Mesenteric fat pad (tissue), 1 donor: ENCODE data around the gene AGAP4. TPM values are rescaled to one million over a fixed set of nuclear protein-coding genes. Genes with fewer than 3 reads are reported as not detected.
"Not testable (repeated sequence)": the region's sequence is repeated elsewhere in the genome, so short reads cannot be mapped to it uniquely, and the experiment has no call there.

Experiments
- DNase-seq: peaks from one replicate; pipeline ENCODE4 v3.0.0-alpha.2; 2020; ENCODE audit warnings: low spot score
- total RNA-seq: library from RNA; stranded (reverse); fragmentation: NEBNext Ultra II Directional; extraction: Animal tissue kit (Norgen Biotek cat#: 25700); gene quantifications from one replicate; pipeline ENCODE4 v1.2.1, GENCODE V29; 2021
- donor health status: DM: yes; HTN: yes; CAD: no.

Gene AGAP4
- total RNA-seq, 1 donor from 2014 or later = 14.4 TPM

DNA sequence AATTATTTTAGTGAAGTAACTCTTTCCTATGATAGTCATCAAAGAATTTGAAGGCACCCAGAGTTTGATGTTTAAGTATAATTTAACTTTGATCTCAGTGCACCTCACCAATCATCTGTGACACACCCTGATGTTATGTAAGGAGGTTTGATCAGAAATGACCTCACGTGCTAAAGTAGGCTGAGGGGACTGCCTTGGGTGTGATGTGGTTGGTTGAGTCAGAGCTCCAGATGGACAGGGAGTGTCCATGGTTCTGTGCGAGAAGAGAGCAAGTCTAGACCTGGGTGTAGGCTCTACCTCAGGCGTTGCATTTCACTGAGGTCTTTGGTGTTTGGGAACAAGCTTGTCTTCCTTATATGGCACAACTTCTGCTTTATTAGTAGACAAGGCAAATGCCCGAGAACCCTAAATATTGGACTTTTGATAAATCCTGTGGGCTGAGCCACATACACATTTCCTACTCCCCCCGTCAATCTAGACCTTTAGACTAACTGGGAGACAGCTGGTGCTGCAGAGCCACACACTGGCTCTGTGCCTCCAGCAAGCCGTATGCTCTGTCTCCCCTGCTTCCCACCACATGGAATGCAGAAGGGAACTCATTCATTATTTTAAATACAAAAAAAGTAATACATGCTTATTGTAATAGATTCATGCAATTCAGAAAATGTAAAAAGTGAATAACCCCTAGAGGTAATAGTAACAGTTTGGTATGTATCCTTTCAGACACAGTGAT, 56.4 kb downstream of the AGAP4 start:
- DNase-seq = not testable (repeated sequence)

DNA sequence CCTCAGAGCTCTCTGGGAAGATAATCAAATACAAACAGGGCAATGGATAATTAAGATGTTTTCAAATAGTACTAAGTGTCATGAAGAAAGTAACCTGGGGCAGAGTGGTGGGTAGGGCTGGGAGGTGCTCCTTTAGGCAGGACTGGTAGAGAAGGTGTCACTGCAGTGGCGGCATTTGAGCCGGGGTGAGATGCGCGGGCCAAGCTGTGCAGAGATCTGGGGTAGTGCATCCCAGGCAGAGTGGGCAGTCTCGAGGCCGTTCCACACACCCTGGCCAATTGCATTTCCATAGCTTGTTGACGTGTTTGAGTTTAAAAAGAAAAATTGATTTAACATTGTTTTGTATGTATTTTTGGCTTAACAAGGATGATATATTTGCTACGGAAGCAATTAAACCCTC, 57.3 kb downstream of the AGAP4 start:
- not testable (repeated sequence) for DNase-seq

DNA sequence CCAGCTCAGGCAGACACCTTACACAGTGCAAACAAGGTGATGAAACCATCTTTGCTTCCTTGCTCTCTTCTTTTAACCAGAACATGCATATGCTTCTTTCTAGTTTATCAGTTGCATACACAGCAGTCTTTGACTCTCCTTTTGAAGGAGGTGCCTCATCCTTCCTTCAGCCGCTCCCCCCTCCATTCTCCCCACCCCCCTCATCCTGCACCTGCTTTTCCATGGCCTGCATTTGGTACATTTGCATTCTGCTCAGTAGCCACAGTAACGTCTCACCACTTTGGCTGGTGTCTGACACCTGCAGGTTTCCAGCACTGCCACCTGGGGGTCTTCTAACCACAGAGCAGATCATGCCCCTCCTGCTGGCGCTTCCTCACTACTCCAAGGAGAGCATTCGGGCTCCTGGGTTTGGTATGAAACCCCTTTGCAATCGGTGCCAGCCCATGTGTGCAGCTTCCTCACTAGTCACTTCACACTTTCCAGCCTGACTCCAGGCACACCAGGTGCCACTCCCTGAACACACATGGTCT, 60.0 kb downstream of the AGAP4 start:
- DNase-seq = not testable (repeated sequence)

DNA sequence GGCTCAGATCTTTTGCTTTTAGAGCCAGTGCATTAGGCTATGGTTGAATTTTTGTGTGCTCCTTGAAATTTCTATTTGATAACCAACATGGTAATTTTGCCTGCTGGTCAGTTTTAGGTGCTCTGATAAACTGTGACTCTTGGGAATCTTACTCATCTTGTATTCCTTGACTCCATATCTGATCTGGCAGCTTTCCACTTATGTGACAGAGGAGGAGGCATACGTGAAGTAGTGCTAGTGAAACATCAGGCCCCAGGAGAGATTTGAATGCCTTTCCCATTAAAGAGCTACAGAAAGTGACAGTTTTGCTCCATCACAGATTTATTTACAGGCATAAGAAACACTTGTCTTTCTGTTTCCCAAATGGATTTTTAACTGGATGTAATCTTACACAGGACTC, 61.1 kb downstream of the AGAP4 start:
- not testable (repeated sequence) for DNase-seq

Other genes with a start within 250 kb of the AGAP4 start
- gene ZFAND4, start 174.7 kb downstream of the AGAP4 start, total RNA-seq = 9.2 TPM
- 49.9 TPM for gene WASHC2C, start 120.2 kb downstream of the AGAP4 start, total RNA-seq
- gene TIMM23, start 125.0 kb upstream of the AGAP4 start, total RNA-seq = 55.4 TPM
- gene NCOA4, start 183.1 kb upstream of the AGAP4 start, total RNA-seq = 138 TPM
- gene MSMB, start 198.8 kb upstream of the AGAP4 start, total RNA-seq = not detected